Activated naive CD4-positive, alpha-beta T cell treated with anti-CD3 and anti-CD28 coated beads, Interleukin-2, amount 50 U/mL, for 72 hours (primary cell): Measurements from ENCODE around the gene IL36B. TPM values are rescaled to one million over a fixed set of nuclear protein-coding genes. Genes with fewer than 3 reads are reported as not detected.
A peak's percentile ranks its signal among the peaks of the same experiment; 100 is the strongest.

Experiments
- ATAC-seq, 2 donors: fragments of 150-1000 bp; cut with Tn5 transposase; 2 replicates each; pipeline ENCODE4 v1.10.0; 2021; ENCODE audit warnings: mild to moderate bottlenecking in 2 of 2, moderate library complexity in 2 of 2
- DNase-seq, 2 donors: peaks; one replicate each; pipeline ENCODE4 v3.0.0; 2021 to 2022; ENCODE audit warnings: low spot score in 2 of 2
- H3K27ac Mint-ChIP-seq, 2 donors: one replicate each; pipeline ENCODE4 v1.8.0; 2022; ENCODE audit warnings: mild to moderate bottlenecking in 2 of 2, mixed read lengths in 2 of 2
- H3K36me3 Mint-ChIP-seq, 2 donors: one replicate each; pipeline ENCODE4 v1.8.0; 2022; ENCODE audit warnings: mixed read lengths in 2 of 2
- H3K9me3 Mint-ChIP-seq, 2 donors: one replicate each; pipeline ENCODE4 v1.8.0; 2022; ENCODE audit warnings: mixed read lengths in 2 of 2
- total RNA-seq, 2 donors: library from RNA; stranded (reverse); gene quantifications; one replicate each; pipeline ENCODE4 v1.2.3, GENCODE V29; 2022

The IL36B gene
- total RNA-seq, 2 donors from 2014 or later: not detected

GRCh38 chr2:113007250-113007649, 45.4 kb downstream of the IL36B start:
- Mint-ChIP-seq H3K9me3 (peaks cover 0 to 13% of the 10 kb centered on the region in 2 donors), H3K27ac (no peak overlapping the region), H3K36me3 (peaks cover 5 to 6% of the 10 kb centered on the region in 2 donors)
- no peak for ATAC-seq
- DNase-seq: no peak

- peaks cover 13 to 22% of the 10 kb centered on the region in 2 donors for H3K9me3 Mint-ChIP-seq
- peaks cover 16 to 23% of the 10 kb centered on the region in 2 donors for H3K36me3 Mint-ChIP-seq
- ATAC-seq: no peak
- H3K27ac Mint-ChIP-seq: peak within 1 kb of the TSS in 1 of 2 donors; percentile 8
- no peak for DNase-seq
Observed at GRCh38 chr2:113005030-113005509, 47.6 kb downstream of the IL36B start, which contains the start of gene IL36A. TSS of gene IL36A (plus strand) at chr2:113005459. CDS start at chr2:113005872, 413 bp downstream.

DNA sequence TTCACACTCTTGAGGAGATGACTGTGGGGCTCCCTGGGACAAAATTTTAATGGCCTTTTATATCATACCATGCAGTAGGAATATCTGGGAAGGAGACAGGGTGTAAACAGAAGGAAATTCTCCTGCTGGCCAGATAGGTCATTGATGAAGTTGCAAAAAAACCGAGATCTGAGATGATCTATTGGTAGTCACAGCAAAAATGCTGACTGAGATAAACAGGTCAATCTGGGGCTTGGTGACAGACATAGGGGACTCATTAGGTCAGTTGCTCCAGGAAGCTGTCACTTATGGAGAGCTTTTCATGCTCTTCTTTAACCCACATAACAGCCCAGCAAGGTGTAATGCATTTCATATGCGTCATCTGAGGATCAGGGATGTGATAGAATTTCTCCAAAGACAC, 50.0 kb downstream of the IL36B start:
- Mint-ChIP-seq H3K27ac (no peak overlapping the region), H3K36me3 (peaks cover 23 to 42% of the 10 kb centered on the region in 2 donors), H3K9me3 (peaks cover 20 to 33% of the 10 kb centered on the region in 2 donors)
- no peak for ATAC-seq
- no peak for DNase-seq

DNA sequence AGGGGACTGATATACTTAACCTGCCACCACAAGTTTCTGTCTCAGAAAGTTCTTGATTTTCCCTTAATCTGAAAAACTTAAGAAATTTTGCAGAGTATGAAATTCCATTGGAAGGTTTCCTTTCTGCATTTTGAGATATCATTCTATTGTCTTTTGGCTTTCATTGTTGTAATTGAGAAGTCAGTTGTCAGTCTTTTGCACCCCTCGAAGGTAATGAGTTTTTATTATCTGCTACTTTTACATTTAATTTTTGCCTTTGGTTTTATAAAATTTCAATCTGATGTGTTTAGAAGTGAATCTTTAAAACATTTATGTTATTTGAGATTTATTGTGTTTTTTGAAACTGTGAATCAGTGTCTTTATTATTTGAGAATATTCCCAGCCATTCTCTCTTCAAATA, 52.2 kb downstream of the IL36B start:
- DNase-seq (no peak), ATAC-seq (no peak)
- Mint-ChIP-seq H3K27ac (no peak overlapping the region), H3K9me3 (peaks cover 20 to 29% of the 10 kb centered on the region in 2 donors), H3K36me3 (peaks cover 23 to 42% of the 10 kb centered on the region in 2 donors)

DNA sequence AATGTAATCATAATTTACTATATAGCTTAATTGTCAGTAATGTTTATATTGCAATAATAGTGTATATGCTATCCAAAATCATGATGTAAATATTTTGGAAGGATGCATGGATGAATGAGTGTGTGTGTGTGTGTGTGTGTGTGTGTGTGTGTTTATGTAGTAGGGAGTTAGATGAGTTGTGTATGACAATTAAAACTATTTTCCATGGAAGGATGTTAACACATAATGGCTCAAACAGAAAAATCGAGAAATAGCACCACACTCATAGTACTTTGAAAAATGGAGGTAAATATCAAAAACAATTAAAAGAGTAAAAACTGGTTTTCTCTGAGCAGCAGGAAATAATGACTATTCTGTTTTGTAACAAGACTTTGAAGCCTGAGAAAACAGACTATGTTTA, 55.5 kb downstream of the IL36B start:
- Mint-ChIP-seq H3K36me3 (peaks cover 31 to 43% of the 10 kb centered on the region in 2 donors), H3K9me3 (peaks cover 27 to 41% of the 10 kb centered on the region in 2 donors), H3K27ac (no peak overlapping the region)
- peak in 1 of 2 donors; percentile 4 for ATAC-seq
- no peak for DNase-seq

DNA sequence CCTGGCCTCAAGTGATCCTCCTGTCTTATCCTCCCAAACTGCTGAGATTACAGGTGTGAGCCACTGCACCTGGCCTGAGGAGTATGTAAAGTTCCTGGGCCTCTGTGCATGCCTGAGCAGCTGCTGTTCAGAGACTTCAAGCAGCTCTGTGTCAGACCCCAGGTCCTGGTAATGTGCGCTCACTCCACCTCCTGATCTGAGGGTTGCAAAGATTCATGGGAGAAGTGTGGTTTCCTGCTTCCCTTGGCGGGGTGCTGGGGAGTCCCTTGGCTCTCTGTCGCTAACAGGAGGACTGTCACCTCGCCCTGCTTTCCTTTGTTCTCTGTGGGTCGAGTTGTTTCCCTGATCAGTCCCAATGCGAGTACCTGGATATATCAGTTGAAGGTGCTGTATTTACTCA, 56.0 kb downstream of the IL36B start:
- H3K9me3 Mint-ChIP-seq: peaks cover 28 to 39% of the 10 kb centered on the region in 2 donors
- H3K27ac Mint-ChIP-seq: no peak overlapping the region
- H3K36me3 Mint-ChIP-seq: peaks cover 34 to 45% of the 10 kb centered on the region in 2 donors
- ATAC-seq (peak; percentile 96 to 98), DNase-seq (peak; percentile 54 to 67)

DNA sequence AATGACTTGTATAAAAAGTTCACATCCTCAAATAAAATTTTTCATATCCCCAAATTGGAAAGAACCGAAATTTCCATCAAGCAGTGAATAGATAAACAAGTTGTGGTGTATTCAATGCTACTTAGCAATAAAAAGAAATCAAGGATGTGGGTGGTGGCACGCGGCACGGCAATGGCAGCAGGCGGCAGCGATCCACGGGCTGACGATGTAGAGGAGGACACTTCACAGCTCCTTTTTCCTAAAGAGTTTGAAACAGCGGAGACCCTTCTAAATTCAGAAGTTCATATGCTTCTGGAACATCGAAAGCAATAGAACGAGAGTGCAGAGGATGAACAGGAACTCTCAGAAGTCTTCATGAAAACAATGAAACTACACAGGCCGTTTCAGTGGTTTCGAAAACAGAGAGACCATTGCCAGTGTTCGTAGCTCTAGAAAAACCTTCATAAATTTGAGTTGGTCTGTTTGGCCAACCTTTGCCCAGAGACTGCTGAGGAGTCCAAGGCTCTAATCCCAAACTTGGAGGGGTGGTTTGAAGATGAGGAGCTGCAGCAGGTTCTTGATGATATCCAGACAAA, 57.2 kb downstream of the IL36B start:
- peak overlapping the region in 1 of 2 donors; percentile 62 for H3K27ac Mint-ChIP-seq
- ATAC-seq (peak; percentile 20 to 24), DNase-seq (no peak)
- H3K36me3 Mint-ChIP-seq: peaks cover 22 to 33% of the 10 kb centered on the region in 2 donors
- H3K9me3 Mint-ChIP-seq: peaks cover 17 to 36% of the 10 kb centered on the region in 2 donors

- Mint-ChIP-seq H3K9me3 (peaks cover 16 to 32% of the 10 kb centered on the region in 2 donors), H3K36me3 (peaks cover 14 to 29% of the 10 kb centered on the region in 2 donors), H3K27ac (no peak overlapping the region)
- no peak for ATAC-seq
- no peak for DNase-seq
Observed at GRCh38 chr2:112994648-112995047, 58.0 kb downstream of the IL36B start.

GRCh38 chr2:112993831-112994230, 58.8 kb downstream of the IL36B start:
- no peak overlapping the region for H3K27ac Mint-ChIP-seq
- H3K9me3 Mint-ChIP-seq: peaks cover 13 to 30% of the 10 kb centered on the region in 2 donors
- H3K36me3 Mint-ChIP-seq: peaks cover 11 to 25% of the 10 kb centered on the region in 2 donors

GRCh38 chr2:112989611-112990010, 63.1 kb downstream of the IL36B start:
- peaks cover 10 to 23% of the 10 kb centered on the region in 2 donors for H3K9me3 Mint-ChIP-seq
- ATAC-seq (no peak), DNase-seq (no peak)
- H3K36me3 Mint-ChIP-seq: peaks cover 11 to 19% of the 10 kb centered on the region in 2 donors
- H3K27ac Mint-ChIP-seq: no peak overlapping the region

More at GRCh38 chr2:112993831-112994230, 58.8 kb downstream of the IL36B start:
- DNase-seq: no peak
- ATAC-seq: no peak

GRCh38 chr2:112985090-112985489, 67.6 kb downstream of the IL36B start:
- Mint-ChIP-seq H3K27ac (peak overlapping the region in 1 of 2 donors; percentile 68), H3K9me3 (no peaks in the 10 kb centered on the region), H3K36me3 (peaks cover 0 to 8% of the 10 kb centered on the region in 2 donors)
- DNase-seq (no peak), ATAC-seq (peak; percentile 84 to 95)

GRCh38 chr2:112980537-112980936, 72.1 kb downstream of the IL36B start:
- DNase-seq (no peak), ATAC-seq (no peak)
- Mint-ChIP-seq H3K36me3 (no peaks in the 10 kb centered on the region), H3K27ac (no peak overlapping the region), H3K9me3 (no peaks in the 10 kb centered on the region)

DNA sequence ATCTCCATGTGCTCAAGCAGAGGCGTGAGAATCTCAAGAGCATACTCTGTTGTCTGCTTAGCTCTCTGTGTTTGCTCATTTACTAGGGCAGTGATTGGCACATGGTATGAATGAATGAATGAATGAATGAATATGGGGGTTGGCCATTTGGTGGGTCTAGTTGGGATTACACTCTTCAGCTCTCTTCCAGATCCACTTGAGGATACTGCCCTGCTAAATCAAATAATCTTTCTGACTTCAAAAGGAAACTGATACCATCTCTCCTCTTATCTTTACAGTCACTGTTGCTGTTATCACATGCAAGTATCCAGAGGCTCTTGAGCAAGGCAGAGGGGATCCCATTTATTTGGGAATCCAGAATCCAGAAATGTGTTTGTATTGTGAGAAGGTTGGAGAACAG, 72.9 kb downstream of the IL36B start:
- no peak overlapping the region for H3K27ac Mint-ChIP-seq
- no peak for ATAC-seq
- no peaks in the 10 kb centered on the region for H3K36me3 Mint-ChIP-seq
- no peaks in the 10 kb centered on the region for H3K9me3 Mint-ChIP-seq
- no peak for DNase-seq

DNA sequence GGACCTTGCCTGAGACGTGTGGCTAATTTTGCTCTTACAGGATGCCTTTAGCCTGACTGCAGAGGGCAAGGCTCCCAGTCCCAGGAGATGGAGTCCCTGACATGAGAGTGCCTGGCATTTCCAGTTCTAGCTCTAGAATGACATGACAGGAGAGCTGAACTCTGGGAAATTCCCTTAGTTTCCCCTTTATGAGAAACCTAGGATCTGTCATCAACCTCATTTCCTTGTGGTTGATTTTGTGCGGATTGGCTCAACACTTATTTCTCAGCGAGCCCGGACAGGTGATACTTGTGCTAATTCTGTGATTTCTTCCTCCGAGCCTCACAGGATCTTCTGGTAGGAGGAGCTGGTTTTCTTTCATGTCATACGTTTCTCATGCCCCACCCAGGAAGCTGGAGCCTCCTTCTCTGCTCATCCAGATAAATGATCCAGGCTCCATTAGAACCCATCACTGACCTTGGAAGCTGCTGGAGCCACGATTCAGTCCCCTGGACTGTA, 75.1 kb downstream of the IL36B start, which contains the start of gene IL36G:
IL36G (plus strand) TSS at position 448 of the 498 bp plus-strand sequence. CDS start 633 bp downstream, outside the sequence.
- Mint-ChIP-seq H3K36me3 (no peaks in the 10 kb centered on the region), H3K9me3 (no peaks in the 10 kb centered on the region), H3K27ac (no peak within 1 kb of the TSS)
- DNase-seq (no peak), ATAC-seq (peak in 1 of 2 donors; percentile 84)
